ENCODE data around the gene RBM20. TPM values are rescaled to one million over a fixed set of nuclear protein-coding genes. Genes with fewer than 3 reads are reported as not detected.

RBM20 gene
- total and polyA plus RNA-seq, 2 experiments from 2014 or later, result 0.05 to 0.17 TPM

DNA sequence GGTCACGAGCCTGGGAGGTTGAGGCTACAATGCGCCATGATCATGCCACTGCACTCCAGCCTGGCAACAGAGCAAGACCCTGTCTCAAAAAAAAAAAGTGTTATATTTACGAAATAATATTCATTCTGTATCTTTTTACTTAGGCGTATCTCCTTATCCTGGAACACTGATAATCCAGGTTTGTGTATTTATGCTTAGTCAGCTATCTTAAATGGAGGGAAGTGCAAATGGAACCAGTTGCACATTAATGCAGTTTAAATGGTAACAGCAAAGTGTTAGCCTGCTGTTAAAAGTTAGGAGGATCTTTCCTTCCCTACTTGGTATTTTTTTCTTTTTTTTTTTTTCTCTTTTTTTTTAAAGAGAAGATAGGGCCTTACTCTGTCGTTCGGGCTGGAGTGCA is 36.0 kb upstream of the RBM20 start (continued):
- TF ChIP-seq, protein P1, sequence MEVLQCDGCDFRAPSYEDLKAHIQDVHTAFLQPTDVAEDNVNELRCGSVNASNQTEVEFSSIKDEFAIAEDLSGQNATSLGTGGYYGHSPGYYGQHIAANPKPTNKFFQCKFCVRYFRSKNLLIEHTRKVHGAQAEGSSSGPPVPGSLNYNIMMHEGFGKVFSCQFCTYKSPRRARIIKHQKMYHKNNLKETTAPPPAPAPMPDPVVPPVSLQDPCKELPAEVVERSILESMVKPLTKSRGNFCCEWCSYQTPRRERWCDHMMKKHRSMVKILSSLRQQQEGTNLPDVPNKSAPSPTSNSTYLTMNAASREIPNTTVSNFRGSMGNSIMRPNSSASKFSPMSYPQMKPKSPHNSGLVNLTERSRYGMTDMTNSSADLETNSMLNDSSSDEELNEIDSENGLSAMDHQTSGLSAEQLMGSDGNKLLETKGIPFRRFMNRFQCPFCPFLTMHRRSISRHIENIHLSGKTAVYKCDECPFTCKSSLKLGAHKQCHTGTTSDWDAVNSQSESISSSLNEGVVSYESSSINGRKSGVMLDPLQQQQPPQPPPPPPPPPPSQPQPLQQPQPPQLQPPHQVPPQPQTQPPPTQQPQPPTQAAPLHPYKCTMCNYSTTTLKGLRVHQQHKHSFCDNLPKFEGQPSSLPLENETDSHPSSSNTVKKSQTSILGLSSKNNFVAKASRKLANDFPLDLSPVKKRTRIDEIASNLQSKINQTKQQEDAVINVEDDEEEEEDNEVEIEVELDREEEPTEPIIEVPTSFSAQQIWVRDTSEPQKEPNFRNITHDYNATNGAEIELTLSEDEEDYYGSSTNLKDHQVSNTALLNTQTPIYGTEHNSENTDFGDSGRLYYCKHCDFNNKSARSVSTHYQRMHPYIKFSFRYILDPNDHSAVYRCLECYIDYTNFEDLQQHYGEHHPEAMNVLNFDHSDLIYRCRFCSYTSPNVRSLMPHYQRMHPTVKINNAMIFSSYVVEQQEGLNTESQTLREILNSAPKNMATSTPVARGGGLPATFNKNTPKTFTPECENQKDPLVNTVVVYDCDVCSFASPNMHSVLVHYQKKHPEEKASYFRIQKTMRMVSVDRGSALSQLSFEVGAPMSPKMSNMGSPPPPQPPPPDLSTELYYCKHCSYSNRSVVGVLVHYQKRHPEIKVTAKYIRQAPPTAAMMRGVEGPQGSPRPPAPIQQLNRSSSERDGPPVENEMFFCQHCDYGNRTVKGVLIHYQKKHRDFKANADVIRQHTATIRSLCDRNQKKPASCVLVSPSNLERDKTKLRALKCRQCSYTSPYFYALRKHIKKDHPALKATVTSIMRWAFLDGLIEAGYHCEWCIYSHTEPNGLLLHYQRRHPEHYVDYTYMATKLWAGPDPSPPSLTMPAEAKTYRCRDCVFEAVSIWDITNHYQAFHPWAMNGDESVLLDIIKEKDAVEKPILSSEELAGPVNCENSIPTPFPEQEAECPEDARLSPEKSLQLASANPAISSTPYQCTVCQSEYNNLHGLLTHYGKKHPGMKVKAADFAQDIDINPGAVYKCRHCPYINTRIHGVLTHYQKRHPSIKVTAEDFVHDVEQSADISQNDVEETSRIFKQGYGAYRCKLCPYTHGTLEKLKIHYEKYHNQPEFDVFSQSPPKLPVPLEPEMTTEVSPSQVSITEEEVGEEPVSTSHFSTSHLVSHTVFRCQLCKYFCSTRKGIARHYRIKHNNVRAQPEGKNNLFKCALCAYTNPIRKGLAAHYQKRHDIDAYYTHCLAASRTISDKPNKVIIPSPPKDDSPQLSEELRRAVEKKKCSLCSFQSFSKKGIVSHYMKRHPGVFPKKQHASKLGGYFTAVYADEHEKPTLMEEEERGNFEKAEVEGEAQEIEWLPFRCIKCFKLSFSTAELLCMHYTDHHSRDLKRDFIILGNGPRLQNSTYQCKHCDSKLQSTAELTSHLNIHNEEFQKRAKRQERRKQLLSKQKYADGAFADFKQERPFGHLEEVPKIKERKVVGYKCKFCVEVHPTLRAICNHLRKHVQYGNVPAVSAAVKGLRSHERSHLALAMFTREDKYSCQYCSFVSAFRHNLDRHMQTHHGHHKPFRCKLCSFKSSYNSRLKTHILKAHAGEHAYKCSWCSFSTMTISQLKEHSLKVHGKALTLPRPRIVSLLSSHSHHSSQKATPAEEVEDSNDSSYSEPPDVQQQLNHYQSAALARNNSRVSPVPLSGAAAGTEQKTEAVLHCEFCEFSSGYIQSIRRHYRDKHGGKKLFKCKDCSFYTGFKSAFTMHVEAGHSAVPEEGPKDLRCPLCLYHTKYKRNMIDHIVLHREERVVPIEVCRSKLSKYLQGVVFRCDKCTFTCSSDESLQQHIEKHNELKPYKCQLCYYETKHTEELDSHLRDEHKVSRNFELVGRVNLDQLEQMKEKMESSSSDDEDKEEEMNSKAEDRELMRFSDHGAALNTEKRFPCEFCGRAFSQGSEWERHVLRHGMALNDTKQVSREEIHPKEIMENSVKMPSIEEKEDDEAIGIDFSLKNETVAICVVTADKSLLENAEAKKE (CRISPR knock-in tag; IDR thresholded peaks at IDR 0.05), result no peak
- no peak for TF ChIP-seq JUNB (IDR thresholded peaks at IDR 0.05; ENCODE audit: unreplicated experiment)
- no peak for TF ChIP-seq EZH2 (IDR thresholded peaks at IDR 0.05; ENCODE audit: low read depth, unreplicated experiment)
- no peak for TF ChIP-seq CTCF (conservative IDR thresholded peaks at IDR 0.05; ENCODE audit: low read depth in 2 of 2)
- no peak for TF ChIP-seq POLR2AphosphoS5 (IDR thresholded peaks at IDR 0.05; ENCODE audit: low read depth)
- no peak for TF ChIP-seq ZNF114 (CRISPR knock-in tag; IDR thresholded peaks at IDR 0.05)
- no peak for TF ChIP-seq EZH2phosphoT487 (IDR thresholded peaks at IDR 0.05; ENCODE audit: unreplicated experiment)
- TF ChIP-seq REST (IDR thresholded peaks at IDR 0.05; ENCODE audit: unreplicated experiment), result no peak
- no peak for TF ChIP-seq CREB1 (CRISPR knock-in tag; IDR thresholded peaks at IDR 0.05; ENCODE audit: low read depth)
- no peak for TF ChIP-seq NANOG (IDR thresholded peaks at IDR 0.05; ENCODE audit: borderline replicate concordance)
- TF ChIP-seq, protein P2, sequence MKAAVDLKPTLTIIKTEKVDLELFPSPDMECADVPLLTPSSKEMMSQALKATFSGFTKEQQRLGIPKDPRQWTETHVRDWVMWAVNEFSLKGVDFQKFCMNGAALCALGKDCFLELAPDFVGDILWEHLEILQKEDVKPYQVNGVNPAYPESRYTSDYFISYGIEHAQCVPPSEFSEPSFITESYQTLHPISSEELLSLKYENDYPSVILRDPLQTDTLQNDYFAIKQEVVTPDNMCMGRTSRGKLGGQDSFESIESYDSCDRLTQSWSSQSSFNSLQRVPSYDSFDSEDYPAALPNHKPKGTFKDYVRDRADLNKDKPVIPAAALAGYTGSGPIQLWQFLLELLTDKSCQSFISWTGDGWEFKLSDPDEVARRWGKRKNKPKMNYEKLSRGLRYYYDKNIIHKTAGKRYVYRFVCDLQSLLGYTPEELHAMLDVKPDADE (IDR thresholded peaks at IDR 0.05), result no peak

Data from GM23338 (cell line).